GM18858 (cell line): Measurements from ENCODE around the gene MEF2A.

ENCODE experiments used
- ATAC-seq: cut with Tn5 transposase; IDR thresholded peaks from one replicate; pipeline ENCODE4 v1.9.1; 2021; ENCODE audit not compliant: unreplicated experiment

Gene MEF2A

DNA sequence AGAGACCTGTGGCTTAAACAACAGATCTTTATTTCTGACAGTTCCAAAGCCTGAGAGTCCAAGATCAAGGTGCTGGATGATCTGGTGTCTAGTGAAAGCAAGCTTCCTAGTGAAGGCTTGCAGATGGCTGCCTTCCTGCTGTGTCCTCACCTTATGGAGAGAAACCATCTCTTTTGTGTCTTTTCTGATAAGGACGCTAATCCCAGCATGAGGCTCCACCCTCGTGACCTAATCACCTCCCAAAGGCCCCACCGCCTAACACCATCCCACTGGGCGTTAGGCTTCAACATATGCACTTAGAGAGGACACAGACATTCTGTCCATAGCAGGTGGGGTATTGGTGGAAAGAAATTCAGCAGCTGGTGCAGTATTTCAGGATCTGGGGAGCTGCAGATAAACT lies 187.3 kb downstream of the MEF2A start:
- no peak for ATAC-seq

DNA sequence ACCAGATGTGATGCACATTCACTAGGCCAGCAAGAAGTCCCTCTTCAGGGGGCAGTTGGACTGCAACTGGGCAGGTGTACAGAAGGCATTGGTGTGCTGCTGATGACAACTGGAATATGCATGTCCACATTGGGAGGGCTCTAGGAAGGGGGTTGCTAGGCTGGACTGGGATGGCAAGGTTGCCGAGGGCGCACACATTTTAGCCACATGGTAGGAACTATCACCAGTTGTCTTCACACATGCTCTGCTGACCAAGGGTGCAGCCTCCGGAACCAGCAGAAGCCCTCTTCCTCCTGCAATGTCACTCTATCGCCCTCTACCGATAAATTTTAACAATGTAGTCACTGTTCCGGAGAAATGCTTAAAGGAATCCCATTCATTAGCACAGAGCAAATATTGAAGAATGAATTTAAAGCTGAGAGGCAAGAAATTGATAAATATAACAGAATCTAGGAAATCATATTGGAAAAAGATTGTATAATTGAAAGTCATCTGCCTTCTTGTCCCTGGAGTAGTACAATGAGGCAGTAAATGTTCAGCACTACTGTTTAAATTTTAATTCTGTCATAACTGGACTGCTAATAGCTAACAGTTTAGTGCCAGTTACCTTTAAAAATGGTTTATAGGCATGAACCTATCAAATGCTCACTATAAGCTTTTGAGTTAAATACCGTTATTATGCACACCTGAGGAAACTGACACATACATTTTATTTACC lies 190.1 kb downstream of the MEF2A start:
- peak; percentile 78 for ATAC-seq

DNA sequence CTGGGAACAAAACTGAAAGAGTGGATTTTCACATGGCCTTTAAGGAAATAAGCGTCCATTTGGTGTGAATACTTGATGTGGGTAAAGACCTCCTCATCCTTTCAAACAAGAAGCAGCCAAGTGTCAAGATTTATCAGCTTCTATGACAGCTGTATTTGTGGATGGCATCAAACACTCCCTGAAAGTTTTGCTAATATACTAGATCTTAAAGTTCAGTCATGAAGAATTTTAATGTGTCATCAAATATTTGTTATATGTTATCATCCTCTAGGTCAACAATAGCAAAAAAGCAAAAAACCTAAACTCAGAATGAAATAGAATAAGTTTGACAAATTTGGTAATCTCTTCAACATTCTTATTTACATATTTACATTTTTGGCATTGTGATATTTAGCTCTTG lies 196.5 kb downstream of the MEF2A start:
- no peak for ATAC-seq

DNA sequence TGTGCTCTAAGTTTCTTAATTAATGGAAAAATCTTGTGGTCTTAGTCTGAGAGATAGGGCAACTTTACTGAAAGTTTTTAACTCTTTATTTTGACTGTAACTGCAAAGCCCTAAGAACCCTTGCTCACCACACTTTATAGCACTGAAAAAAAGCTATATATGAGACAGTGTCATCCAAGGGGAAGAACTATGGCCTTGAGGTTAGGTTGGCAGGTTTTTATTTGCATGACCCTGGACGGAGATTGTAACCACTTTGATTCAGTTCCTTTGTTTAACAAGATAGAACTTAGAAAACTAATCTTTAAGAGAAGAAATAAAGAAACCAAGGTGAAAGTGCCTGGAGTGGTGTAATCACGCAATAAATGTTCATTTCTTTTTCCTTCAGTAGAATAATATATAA lies 198.0 kb downstream of the MEF2A start:
- no peak for ATAC-seq

DNA sequence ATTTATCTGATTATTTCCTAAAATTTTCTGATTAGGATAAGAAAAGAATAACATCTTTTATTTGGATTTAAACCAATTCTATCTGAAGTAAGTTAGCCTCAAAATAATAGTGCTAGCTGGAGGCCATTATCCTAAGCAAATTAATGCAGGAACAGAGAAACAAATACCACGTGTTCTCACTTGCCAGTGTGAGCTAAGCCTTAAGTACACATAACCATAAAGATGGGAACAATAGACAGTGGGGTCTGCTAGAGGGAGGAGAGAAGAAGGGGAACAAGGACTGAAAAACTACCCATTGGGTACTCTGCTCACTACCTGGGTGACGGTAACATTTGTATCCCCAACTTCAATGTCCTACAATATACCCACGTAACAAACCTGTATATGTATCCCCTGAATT lies 198.7 kb downstream of the MEF2A start:
- no peak for ATAC-seq
